GM19351 (cell line): ENCODE measurements around the gene PODN.

Experiments used
- ATAC-seq: cut with Tn5 transposase; IDR thresholded peaks from one replicate; pipeline ENCODE4 v1.9.1; 2021; ENCODE audit warnings: mild to moderate bottlenecking, moderate library complexity; ENCODE audit not compliant: unreplicated experiment

The PODN gene

GRCh38 chr1:53074313-53075154 is 12.5 kb downstream of the PODN start:
- no peak for ATAC-seq

DNA sequence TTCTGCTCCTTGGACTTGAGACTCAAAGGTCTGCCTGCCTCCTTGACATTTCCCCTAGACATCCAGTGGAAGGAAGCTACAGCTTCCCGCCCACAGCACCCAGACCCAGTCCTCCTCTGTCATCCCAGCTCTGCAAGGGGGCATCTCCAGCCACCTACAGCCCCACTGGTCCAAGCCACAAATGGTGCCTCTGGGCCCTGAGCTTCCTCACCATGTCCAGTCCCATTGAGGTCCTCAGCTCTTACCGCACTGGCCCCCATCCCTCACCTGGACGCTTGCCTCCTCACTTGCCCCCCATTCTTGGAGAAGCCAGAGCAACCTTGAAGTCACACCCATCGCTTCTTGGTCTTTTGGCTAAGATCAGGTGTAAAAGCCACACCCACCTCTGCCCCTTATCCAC is 13.2 kb downstream of the PODN start:
- ATAC-seq: no peak

DNA sequence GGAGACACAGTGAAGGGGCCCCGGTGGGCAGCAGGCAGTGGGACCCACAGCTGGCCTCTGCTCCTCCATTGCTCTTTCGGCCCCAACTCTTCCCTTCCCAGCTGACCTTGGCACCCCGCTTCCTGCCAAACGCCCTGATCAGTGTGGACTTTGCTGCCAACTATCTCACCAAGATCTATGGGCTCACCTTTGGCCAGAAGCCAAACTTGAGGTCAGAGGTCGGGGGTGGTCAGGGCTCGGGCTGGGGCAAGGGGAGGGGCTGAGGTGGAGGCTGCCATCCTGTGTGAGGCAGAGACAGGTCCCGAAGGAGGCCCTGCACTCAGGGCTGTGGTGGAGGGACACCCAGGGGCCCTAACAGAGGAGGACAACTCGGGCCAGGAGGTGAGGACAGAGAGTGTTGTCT is 13.7 kb downstream of the PODN start:
- no peak for ATAC-seq

DNA sequence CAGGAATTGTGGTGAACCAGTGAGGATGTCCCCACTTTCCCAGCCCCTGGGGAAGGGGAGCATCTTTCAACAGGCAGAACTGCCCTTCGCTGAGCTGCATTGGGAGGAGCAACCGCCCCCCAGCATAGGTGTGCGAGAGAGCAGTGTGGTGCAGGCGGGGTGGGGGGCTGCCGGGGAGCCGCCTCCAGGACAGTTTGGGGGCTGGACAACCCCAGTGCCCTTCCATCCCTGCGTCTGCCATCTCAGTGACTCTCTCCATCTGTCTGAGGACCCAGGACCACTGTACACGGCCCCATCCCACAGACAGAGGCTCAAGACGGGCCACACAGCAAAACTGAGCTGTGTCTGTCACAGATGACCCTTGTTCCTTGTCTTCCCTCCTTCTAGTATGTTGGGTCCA is 14.2 kb downstream of the PODN start:
- no peak for ATAC-seq

DNA sequence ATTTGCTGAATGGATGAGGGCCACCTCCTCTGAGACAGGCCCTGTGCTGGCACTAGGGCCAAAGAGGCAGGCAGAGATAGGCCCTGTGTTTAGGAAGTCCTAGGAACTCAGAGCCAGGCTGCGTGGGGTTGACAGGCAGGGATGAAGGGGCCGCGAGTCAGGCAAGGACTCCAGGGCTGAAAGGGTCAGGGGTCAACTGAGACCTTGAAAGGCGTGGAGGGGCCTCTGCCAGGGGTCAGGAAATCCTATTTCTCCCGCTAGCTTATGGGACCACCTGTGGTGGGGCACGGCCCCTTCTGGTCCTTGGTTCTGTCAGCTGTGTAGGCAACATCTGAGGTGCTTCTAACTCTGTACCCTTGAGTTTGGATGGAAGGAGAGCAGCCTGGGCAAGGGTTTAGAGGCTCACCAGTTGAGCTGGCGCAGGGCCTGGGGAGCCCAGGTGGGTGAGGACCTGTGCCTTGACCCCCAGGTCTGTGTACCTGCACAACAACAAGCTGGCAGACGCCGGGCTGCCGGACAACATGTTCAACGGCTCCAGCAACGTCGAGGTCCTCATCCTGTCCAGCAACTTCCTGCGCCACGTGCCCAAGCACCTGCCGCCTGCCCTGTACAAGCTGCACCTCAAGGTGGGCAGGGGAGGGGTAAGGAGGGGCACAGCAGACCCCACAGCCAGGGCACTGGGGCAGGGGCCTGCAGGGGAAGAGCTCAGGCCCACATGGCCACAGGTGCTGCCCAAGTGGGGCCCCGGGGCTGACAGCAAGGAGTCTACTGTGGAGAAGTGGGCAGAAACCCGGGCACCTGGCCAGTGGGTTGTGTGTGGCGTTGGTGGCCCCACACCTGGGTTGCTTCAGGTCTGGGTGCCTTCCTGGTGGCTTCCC is 14.9 kb downstream of the PODN start:
- no peak for ATAC-seq

DNA sequence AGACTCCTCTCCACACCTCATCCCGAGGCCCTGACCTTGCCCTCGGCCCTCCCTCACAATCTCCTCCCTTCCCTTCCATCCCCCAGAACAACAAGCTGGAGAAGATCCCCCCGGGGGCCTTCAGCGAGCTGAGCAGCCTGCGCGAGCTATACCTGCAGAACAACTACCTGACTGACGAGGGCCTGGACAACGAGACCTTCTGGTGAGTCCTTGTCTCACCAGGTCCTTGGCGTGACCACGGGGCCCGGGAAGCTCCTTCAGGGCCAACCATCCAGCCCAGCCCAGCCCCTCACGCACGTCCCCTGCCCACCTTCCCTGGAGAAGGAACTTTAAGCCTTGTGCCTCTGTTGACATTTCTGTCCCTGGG is 15.6 kb downstream of the PODN start:
- ATAC-seq: no peak

DNA sequence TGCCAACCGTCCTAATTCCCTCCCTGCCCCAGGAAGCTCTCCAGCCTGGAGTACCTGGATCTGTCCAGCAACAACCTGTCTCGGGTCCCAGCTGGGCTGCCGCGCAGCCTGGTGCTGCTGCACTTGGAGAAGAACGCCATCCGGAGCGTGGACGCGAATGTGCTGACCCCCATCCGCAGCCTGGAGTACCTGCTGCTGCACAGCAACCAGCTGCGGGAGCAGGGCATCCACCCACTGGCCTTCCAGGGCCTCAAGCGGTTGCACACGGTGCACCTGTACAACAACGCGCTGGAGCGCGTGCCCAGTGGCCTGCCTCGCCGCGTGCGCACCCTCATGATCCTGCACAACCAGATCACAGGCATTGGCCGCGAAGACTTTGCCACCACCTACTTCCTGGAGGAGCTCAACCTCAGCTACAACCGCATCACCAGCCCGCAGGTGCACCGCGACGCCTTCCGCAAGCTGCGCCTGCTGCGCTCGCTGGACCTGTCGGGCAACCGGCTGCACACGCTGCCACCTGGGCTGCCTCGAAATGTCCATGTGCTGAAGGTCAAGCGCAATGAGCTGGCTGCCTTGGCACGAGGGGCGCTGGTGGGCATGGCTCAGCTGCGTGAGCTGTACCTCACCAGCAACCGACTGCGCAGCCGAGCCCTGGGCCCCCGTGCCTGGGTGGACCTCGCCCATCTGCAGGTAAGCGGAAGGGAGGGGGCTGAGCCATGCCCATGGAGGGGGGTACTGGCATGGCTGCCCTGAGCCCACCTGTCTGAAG is 16.5 kb downstream of the PODN start:
- ATAC-seq: no peak

DNA sequence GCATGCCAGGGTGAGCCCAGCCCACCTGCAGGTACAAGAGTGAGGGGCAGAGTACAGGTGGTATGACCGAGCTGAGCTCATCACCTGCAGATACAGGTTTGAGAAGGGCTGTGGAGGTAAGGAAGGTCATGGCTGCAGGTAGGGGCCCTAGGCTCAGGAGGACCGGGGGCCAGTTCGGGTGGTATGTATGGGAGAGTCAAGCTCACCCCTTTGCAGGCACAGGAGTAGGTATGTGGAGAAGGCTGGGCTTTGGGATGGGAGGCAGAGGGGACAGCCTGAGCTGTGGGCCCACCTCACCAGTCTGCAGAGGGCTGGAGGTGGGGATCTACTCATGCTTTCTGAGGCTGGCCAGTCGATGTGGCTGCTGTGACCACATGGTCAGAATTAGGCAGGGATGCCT is 17.2 kb downstream of the PODN start:
- ATAC-seq: no peak

DNA sequence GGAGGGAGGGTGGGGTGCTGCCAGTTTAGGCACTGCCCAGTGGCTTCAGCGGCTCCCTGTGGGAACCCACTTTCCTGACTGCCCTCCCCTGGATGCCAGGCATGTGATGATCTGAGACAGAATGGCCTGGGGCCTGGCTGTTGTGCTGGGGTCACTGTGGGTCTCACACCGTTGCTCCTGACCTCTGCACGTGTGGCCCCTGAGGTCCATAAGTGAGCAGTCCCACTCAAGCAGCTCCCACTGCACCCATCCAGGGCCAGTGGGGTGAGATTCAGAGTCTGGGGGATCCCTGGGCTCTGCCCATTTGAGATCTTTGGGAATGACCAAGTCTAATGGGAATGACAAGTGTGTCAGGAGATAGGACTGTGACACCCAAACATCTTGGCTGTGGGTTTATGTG is 18.0 kb downstream of the PODN start:
- no peak for ATAC-seq

- no peak for ATAC-seq
Observed at GRCh38 chr1:53080769-53081168, 18.8 kb downstream of the PODN start.

DNA sequence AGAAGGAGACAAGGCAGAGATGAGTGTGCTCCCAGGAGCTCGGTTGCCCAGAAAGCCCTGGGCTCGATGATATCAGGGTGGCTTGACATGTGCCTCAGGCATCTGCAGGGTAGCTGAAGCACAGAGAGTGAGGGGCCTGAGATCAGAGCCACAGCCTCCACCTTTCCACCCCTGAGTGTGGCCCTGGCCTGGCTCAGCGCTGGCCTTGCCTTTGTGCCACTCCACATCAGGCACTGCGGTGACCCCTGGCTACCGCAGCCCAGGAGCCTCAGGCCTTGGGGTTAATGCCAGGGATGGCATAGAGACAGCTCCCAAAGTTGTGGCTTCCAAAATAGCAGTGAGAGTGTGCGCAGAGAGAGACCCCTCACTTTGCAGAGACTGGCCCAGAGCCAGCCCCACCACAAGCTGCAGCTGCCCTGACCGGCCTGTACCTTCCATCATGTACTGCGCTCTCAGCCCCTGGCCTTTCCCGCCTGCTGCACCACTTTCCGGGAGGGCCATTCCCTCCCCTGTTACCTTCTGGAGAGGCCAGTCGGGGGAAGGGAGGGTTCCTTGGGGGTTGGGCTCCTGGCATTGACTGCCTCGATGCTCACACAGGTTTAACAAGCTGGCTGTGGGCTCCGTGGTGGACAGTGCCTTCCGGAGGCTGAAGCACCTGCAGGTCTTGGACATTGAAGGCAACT is 19.5 kb downstream of the PODN start:
- no peak for ATAC-seq

DNA sequence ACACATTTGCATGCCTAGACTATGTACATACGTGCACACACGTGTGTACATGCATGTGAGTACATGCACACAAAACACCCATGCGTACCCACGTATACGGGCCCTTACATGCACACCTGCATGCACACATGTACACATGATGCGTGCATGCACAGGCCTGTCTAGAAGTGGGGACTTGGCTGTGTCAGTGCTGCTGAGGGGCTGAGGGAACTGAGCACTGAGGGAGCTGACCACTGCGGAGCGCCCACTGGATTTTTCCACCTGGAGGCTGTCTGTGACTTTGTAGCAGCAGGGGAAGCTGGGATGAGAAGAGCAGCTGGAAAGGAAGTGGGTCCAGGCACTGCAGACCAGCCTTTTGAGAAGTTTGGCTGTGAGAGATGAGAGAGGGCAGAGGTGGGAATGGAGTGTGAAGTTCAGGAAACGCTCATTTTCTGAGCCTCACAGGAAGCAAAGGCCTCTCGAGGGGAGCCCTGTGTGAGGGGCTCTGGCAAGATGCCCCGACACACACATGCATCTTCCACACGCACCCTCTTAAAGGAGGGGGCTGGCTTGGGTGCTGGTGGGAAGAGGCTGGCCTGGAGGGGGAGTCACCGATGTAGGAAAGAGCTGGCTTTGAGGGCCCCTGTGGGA is 20.9 kb downstream of the PODN start:
- ATAC-seq: no peak

- ATAC-seq: no peak
Observed at GRCh38 chr1:53083636-53084588, 21.9 kb downstream of the PODN start.

DNA sequence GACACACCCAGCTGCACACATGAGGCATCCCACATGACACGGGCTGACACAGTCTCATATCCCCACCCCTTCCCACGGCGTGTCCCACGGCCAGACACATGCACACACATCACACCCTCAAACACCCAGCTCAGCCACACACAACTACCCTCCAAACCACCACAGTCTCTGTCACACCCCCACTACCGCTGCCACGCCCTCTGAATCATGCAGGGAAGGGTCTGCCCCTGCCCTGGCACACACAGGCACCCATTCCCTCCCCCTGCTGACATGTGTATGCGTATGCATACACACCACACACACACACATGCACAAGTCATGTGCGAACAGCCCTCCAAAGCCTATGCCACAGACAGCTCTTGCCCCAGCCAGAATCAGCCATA is 22.6 kb downstream of the PODN start:
- no peak for ATAC-seq

- no peak for ATAC-seq
Observed at GRCh38 chr1:53085405-53085804, 23.4 kb downstream of the PODN start.

DNA sequence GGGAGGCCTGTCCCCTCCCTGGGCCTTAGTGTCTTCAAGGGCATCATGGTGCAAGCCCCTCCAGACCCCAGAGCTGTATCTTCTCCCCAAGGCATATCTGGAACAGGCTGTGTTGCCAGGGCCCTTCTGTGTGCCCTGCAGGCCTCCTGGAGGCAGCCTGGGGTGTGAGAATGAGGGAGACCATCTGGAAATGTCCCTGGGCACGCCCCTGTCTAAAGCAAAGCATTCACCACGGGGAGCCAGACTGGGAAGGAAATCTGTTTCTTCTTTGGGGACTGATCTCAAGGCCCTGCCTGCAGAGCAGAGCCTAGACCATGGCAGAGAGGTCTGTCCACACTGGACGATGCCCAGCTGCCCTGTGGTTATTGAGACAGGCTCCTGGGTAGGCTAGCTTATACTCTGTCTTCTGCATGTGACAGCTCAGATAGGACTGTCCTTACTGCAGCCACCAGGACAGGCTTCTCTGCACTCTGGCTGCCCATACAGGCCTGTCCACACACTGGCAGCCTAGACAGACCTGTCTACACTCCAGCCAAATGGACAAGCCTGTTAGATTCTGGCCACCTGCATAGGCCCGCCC is 24.6 kb downstream of the PODN start:
- no peak for ATAC-seq

DNA sequence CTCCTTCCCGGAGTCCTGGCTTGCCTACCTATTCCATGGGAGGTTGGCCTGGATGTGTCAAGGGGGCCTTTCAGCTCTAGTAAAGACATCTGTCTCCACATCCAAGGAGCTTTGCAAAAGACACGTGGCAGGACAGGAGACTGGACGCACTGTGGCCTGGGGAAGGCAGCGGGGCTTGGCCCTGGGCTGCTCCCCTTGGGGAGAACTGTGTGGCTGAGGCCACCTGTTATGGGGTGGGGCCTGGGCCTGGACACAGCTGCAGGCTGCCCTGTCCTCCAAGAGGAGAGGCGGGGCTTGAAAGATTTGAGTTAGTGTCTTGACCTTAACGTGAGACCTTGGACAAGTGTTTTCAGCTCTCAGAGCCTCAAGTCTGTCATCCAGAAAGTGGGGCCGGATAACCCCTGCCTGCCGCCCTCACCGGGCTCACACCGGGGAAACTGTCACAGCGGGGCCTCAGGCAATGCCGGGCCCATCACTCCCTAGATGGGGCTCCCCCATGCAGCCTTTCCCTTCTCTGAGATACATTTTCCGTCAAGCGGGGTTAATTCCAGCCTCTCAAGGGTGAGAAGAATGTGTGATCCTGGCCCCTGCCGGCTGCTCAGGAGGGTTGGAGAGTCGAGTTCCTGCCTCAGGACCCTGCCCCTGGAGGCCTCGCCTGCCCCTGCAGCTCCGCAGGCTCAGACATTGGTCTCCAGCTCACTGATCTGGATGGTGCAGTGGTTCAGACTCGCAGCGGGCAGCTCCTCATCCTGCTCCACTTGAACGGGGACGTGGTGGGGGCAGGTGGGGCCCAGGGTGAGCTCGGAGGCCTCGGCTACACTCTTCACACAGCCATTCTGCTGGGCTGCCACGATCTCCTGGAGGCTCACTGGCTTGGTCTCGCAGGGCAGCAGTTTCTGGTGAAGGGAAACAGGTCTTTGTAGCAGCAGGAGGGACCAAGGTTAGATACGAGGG is 25.6 kb downstream of the PODN start:
- no peak for ATAC-seq
